ENCODE results near the gene IQCE. TPM values are rescaled to one million over a fixed set of nuclear protein-coding genes. Genes with fewer than 3 reads are reported as not detected.

Gene IQCE
- total and polyA plus RNA-seq, 2 experiments from 2014 or later: 11.8 to 13.3 TPM

- H2AFZ ChIP-seq: no peak overlapping the region
- no peak overlapping the region for H3K4me3 ChIP-seq
- no peaks in the 10 kb centered on the region for H3K9me2 ChIP-seq (replicated peaks; ENCODE audit: insufficient read depth)
- peak overlapping the region; percentile 4 for H3K27ac ChIP-seq
- TF ChIP-seq CTCF (IDR thresholded peaks at IDR 0.05; ENCODE audit: poor library complexity) (no peak), EZH2 (IDR thresholded peaks at IDR 0.05; ENCODE audit: borderline replicate concordance) (no peak), EZH2phosphoT487 (IDR thresholded peaks at IDR 0.05; ENCODE audit: low read depth, severe bottlenecking, unreplicated experiment) (no peak)
- no peaks in the 10 kb centered on the region for H4K20me1 ChIP-seq (ENCODE audit: insufficient read depth, poor library complexity, severe bottlenecking)
- no peaks in the 10 kb centered on the region for H3K9me3 ChIP-seq (ENCODE audit: low read depth)
- WGBS (ENCODE audit: low lambda C conversion rate, missing lambda C conversion rate): 75% methylated on average over 9 of the region's 9 CpGs
- H3K36me3 ChIP-seq (replicated peaks; ENCODE audit: insufficient read depth, low read depth): no peaks in the 10 kb centered on the region
- peaks cover 66% of the 10 kb centered on the region for H3K4me1 ChIP-seq (ENCODE audit: insufficient read depth)
- no peak overlapping the region for H3K4me2 ChIP-seq
- H3K27me3 ChIP-seq: no peaks in the 10 kb centered on the region
- H3K79me2 ChIP-seq: no peaks in the 10 kb centered on the region
- no peak for DNase-seq (ENCODE audit: low spot score)
These were observed 60.3 kb downstream of the IQCE start for GRCh38 chr7:2619116-2619515.

DNA sequence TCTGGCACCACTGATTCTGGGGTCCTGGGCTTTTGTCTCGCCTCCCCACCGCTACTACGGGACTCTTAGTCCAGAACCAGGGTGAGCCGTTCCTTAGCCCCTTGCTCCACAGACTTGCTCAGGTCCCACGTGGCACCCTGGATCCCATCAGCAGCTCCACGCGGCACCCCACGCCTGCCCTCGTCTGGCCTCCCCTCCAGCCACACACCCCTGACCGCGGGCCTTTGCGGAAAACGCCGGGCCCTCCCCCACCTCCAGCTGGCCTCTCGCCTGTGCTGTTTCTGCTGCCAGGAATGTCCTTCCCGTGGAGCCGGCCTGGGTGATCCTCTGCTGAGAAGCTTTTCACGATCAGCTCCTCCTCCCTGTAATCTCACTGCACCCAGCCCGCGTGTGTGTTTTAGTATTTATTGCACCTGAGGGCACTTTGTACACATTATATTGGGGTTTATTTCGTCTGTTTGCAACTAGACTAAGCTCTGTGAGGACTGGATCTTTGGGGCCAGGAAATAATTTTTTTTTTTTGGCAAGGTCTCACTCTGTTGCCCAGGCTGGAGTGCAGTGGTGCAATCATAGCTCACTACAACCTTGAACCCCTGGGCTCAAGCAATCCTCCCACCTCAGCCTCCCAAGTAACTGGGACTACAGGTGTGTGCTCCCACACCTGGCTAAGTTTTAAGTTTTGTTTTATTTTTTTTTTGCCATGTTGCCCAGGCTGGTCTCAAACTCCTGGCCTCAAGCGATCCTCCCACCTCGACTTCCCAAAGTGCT is 62.5 kb downstream of the IQCE start:
- TF ChIP-seq CTCF (IDR thresholded peaks at IDR 0.05; ENCODE audit: poor library complexity): no peak
- TF ChIP-seq EZH2 (IDR thresholded peaks at IDR 0.05; ENCODE audit: borderline replicate concordance): no peak
- no peak for TF ChIP-seq EZH2phosphoT487 (IDR thresholded peaks at IDR 0.05; ENCODE audit: low read depth, severe bottlenecking, unreplicated experiment)
- no peaks in the 10 kb centered on the region for H3K9me3 ChIP-seq (ENCODE audit: low read depth)
- H3K79me2 ChIP-seq: no peaks in the 10 kb centered on the region
- peak overlapping the region; percentile 12 for H2AFZ ChIP-seq
- H3K27me3 ChIP-seq: no peaks in the 10 kb centered on the region
- no peaks in the 10 kb centered on the region for H3K36me3 ChIP-seq (replicated peaks; ENCODE audit: insufficient read depth, low read depth)
- H3K9me2 ChIP-seq (replicated peaks; ENCODE audit: insufficient read depth): no peaks in the 10 kb centered on the region
- 29% methylated on average over 23 of the region's 23 CpGs for WGBS (ENCODE audit: low lambda C conversion rate, missing lambda C conversion rate)
- no peaks in the 10 kb centered on the region for H4K20me1 ChIP-seq (ENCODE audit: insufficient read depth, poor library complexity, severe bottlenecking)
- H3K4me2 ChIP-seq: peak overlapping the region; percentile 61
- peaks cover 69% of the 10 kb centered on the region for H3K4me1 ChIP-seq (ENCODE audit: insufficient read depth)
- H3K4me3 ChIP-seq: no peak overlapping the region
- DNase-seq (ENCODE audit: low spot score): peak; percentile 83
- H3K27ac ChIP-seq: peak overlapping the region; percentile 96

GRCh38 chr7:2621948-2622640 is 63.3 kb downstream of the IQCE start:
- H3K27ac ChIP-seq: peak overlapping the region; percentile 96
- peak; percentile 93 for DNase-seq (ENCODE audit: low spot score)
- H3K9me2 ChIP-seq (replicated peaks; ENCODE audit: insufficient read depth): no peaks in the 10 kb centered on the region
- no peak overlapping the region for H2AFZ ChIP-seq
- no peak overlapping the region for H3K4me3 ChIP-seq
- H3K79me2 ChIP-seq: no peaks in the 10 kb centered on the region
- H4K20me1 ChIP-seq (ENCODE audit: insufficient read depth, poor library complexity, severe bottlenecking): no peaks in the 10 kb centered on the region
- H3K4me2 ChIP-seq: peak overlapping the region; percentile 61
- H3K4me1 ChIP-seq (ENCODE audit: insufficient read depth): peaks cover 62% of the 10 kb centered on the region
- no peaks in the 10 kb centered on the region for H3K9me3 ChIP-seq (ENCODE audit: low read depth)
- no peaks in the 10 kb centered on the region for H3K27me3 ChIP-seq
- TF ChIP-seq CTCF (IDR thresholded peaks at IDR 0.05; ENCODE audit: poor library complexity): no peak
- TF ChIP-seq EZH2phosphoT487 (IDR thresholded peaks at IDR 0.05; ENCODE audit: low read depth, severe bottlenecking, unreplicated experiment): no peak
- TF ChIP-seq EZH2 (IDR thresholded peaks at IDR 0.05; ENCODE audit: borderline replicate concordance): no peak
- WGBS (ENCODE audit: low lambda C conversion rate, missing lambda C conversion rate): 33% methylated on average over 9 of the region's 12 CpGs
- H3K36me3 ChIP-seq (replicated peaks; ENCODE audit: insufficient read depth, low read depth): no peaks in the 10 kb centered on the region
